ENCODE measurements around the gene PRMT9. TPM values are rescaled to one million over a fixed set of nuclear protein-coding genes. Genes with fewer than 3 reads are reported as not detected.

Gene PRMT9
- total and polyA plus RNA-seq, 9 of the 15 experiments (the other 6 are each of a cell fraction or from before 2014, with no cell fraction given): 3.5 to 15.6 (median 7.2) TPM

DNA sequence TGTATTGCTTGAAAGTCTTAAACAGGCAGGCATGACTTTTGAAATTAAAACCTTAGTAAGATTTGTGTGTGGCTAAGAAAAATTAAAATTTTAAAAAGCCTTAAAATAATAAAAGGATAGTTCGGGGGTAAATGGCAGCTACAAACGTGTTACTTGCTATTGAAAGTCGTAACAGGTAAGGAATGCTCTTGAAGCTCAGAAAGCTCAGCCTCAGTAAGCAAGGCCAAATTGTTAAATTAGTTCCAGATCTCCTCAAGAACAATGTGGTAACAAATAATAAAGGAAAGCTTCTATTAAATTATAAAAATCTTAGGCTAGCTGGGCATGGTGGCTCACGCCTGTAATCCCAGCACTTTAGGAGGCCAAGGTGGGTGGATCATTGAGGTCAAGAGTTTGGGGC lies 25.5 kb downstream of the PRMT9 start:
- TF ChIP-seq NR1H2 (CRISPR knock-in tag; IDR thresholded peaks at IDR 0.05) (no peak), ADNP (tag; IDR thresholded peaks at IDR 0.05) (no peak), PYGO2 (tag; IDR thresholded peaks at IDR 0.05) (no peak), HNRNPLL (IDR thresholded peaks at IDR 0.05; ENCODE audit: low read depth, low read length, poor library complexity, severe bottlenecking) (no peak), THAP12 (CRISPR knock-in tag; IDR thresholded peaks at IDR 0.05) (no peak), ZNF212 (CRISPR knock-in tag; IDR thresholded peaks at IDR 0.05) (no peak), ZSCAN29 (IDR thresholded peaks at IDR 0.05) (no peak)
- Histone ChIP-seq H3K4me3 (no peak overlapping the region), H3K4me1 (replicated peaks in 1 of 2; ENCODE audit: control insufficient read depth in 2 of 2, insufficient read depth in 2 of 2, low read length in 2 of 2) (no peaks in the 10 kb centered on the region), H4K20me1 (replicated peaks; ENCODE audit: control insufficient read depth, insufficient read depth, low read length) (no peaks in the 10 kb centered on the region), H3K9me1 (ENCODE audit: control insufficient read depth, insufficient read depth, low read length) (no peaks in the 10 kb centered on the region), H3K4me2 (ENCODE audit: insufficient read depth, low read length) (no peak overlapping the region), H3K27ac (ENCODE audit: extremely low read depth, low read depth, low read length) (no peak overlapping the region), H3K9ac (ENCODE audit: insufficient read depth in 1 of 2, low read depth in 2 of 2, low read length in 2 of 2) (no peak overlapping the region), H3K36me3 (ENCODE audit: control insufficient read depth, insufficient read depth, low read length) (peaks cover 50% of the 10 kb centered on the region), H3K79me2 (ENCODE audit: control insufficient read depth, insufficient read depth, low read length) (no peaks in the 10 kb centered on the region), H3K27me3 (ENCODE audit: control insufficient read depth in 2 of 2, insufficient read depth in 2 of 2, low read length in 2 of 2) (no peaks in the 10 kb centered on the region), H2AFZ (ENCODE audit: low read depth, low read length) (no peak overlapping the region), H3K9me3 (replicated peaks; ENCODE audit: control insufficient read depth, insufficient read depth, low read depth, low read length) (no peaks in the 10 kb centered on the region)
- CTCF ChIA-PET (ENCODE audit: low intra/inter-chr PET ratio): no interaction called here
- ATAC-seq (no peak), DNase-seq (ENCODE audit: extremely low read depth in 1 of 4, low spot score in 3 of 4) (no peak), FAIRE-seq (no peak)
- POLR2A ChIA-PET: no interaction called here
- intact Hi-C loops (cut with micrococcal nuclease): no loop called here
- in situ Hi-C loops (cut with MboI): no loop called here
- BruUV-seq (replicated peaks): no TSS peak
- 90% methylated on average over 4 of the region's 4 CpGs for WGBS (ENCODE audit: insufficient coverage, low coverage, missing lambda C conversion rate)

Measured in K562 (cell line).